Measurements from ENCODE around the gene ROM1.

The ROM1 gene

DNA sequence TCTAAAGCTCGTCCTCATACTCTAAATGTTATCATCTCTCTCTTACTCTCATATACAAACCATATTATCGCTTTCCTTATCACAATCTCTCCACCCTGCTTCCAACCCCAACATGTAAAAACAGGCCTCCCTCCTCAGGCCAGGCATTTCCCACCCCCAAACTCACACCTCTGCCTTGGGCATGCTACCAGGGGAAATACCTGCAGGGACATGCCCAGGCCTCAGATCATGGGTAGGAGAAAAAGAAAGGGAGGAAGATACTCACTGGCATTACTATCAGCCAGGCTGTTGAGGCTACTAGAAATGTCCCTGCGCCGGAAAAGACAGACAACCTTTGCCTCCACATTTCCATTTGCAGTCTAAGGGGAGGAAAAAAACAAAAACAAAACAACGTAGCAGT, 13.2 kb upstream of the ROM1 start:
- TF ChIP-seq, protein P1, sequence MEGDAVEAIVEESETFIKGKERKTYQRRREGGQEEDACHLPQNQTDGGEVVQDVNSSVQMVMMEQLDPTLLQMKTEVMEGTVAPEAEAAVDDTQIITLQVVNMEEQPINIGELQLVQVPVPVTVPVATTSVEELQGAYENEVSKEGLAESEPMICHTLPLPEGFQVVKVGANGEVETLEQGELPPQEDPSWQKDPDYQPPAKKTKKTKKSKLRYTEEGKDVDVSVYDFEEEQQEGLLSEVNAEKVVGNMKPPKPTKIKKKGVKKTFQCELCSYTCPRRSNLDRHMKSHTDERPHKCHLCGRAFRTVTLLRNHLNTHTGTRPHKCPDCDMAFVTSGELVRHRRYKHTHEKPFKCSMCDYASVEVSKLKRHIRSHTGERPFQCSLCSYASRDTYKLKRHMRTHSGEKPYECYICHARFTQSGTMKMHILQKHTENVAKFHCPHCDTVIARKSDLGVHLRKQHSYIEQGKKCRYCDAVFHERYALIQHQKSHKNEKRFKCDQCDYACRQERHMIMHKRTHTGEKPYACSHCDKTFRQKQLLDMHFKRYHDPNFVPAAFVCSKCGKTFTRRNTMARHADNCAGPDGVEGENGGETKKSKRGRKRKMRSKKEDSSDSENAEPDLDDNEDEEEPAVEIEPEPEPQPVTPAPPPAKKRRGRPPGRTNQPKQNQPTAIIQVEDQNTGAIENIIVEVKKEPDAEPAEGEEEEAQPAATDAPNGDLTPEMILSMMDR (IDR thresholded peaks at IDR 0.05; ENCODE audit: low read depth, low read length): no peak
- peak overlapping the region; percentile 95 to 96 for H3K4me3 ChIP-seq (replicated peaks in 1 of 2; ENCODE audit: low read depth in 2 of 2, low read length in 2 of 2)
- no peak for DNase-seq (ENCODE audit: low read depth in 2 of 2)

DNA sequence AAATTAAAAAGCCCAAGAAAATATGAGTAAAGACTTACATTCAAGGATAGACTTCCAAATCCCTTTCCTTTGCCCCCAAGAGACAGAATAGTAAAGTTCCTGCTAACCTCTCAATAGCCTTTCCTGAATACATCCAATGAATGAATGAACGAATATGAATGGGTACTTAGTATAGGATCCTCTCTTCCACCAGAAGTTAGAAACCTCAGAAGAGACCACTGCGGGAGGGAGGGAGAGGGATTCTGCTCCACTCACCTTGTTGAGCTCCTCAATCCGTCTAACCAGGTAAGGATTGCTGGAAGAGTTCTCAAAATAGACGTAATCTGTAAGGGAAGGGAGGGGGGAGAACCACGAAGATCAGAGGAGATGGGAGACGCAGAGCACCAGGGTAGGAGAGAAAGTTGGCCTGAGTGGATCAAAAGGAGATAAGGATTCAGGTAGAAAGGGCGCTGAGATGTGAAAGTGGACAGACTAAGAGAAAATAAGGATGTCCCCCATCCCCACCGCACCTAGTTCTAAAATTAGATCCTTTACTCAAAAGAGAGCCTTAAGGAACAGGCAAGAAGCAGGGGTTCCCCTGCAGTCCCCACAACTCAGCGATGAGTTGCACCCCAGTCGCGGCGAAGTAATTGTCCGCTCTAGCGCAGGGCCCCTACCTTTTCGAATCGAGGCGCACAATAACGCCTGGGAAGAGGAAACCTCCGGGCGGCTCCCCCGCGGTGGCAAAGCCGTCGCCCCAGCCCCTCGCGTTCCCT, 12.5 kb upstream of the ROM1 start:
- TF ChIP-seq, protein P1 (IDR thresholded peaks at IDR 0.05; ENCODE audit: low read depth, low read length): no peak
- DNase-seq (ENCODE audit: low read depth in 2 of 2): no peak
- H3K4me3 ChIP-seq (replicated peaks in 1 of 2; ENCODE audit: low read depth in 2 of 2, low read length in 2 of 2): peak overlapping the region; percentile 95 to 96

GRCh38 chr11:62601122-62601371, 12.0 kb upstream of the ROM1 start:
- DNase-seq (ENCODE audit: low read depth in 2 of 2): no peak
- TF ChIP-seq, protein P1 (IDR thresholded peaks at IDR 0.05; ENCODE audit: low read depth, low read length): no peak

DNA sequence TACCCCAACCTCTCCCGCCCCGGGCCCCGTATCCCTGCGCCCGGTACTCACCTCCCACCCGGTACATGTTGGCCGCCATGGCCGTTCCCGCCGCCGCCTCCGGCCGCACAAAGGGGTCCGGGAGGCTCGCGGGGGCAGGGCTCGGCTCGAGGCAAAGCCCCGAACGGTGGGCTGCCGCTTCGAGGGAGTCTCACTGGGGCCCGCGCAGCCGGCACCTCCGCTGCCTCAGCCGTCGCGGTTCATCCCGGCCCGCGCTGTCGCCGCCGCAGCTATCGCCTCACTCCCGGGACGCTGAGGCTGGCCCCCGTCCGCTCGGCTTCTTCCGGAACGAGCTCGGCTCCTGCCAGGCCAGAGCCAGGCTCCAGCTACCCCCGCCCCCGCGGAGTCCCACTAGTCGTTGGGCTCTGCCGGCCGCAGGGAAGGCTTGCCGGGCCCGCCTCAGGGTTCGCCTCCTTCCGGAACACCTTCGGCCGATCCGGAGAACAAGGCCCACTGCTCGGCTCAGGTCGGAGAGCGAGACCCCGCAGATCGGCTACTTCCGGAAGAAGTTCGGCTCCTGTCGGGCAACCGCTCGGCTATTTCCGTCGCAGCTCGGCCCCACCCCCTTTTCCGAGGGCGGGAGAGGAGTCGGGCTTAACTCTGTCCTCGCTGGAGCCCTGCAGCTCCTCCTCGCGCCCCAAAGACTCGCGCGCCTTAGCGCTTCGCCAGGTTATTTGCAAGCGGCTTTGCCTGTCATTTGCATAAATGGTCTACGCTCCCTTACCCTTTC, 11.5 kb upstream of the ROM1 start, which contains the start of gene MTA2:
TSS of gene MTA2 (minus strand) at position 494 of the 769 bp plus-strand sequence. CDS start at position 79, 415 bp downstream.
- DNase-seq (ENCODE audit: low read depth in 2 of 2): peak; percentile 98 to 99
- peak within 1 kb of the TSS; percentile 95 to 96 for H3K4me3 ChIP-seq (replicated peaks in 1 of 2; ENCODE audit: low read depth in 2 of 2, low read length in 2 of 2)
- TF ChIP-seq, protein P1 (IDR thresholded peaks at IDR 0.05; ENCODE audit: low read depth, low read length): no peak

More at GRCh38 chr11:62601122-62601371, 12.0 kb upstream of the ROM1 start:
- peak overlapping the region; percentile 95 to 96 for H3K4me3 ChIP-seq (replicated peaks in 1 of 2; ENCODE audit: low read depth in 2 of 2, low read length in 2 of 2)

DNA sequence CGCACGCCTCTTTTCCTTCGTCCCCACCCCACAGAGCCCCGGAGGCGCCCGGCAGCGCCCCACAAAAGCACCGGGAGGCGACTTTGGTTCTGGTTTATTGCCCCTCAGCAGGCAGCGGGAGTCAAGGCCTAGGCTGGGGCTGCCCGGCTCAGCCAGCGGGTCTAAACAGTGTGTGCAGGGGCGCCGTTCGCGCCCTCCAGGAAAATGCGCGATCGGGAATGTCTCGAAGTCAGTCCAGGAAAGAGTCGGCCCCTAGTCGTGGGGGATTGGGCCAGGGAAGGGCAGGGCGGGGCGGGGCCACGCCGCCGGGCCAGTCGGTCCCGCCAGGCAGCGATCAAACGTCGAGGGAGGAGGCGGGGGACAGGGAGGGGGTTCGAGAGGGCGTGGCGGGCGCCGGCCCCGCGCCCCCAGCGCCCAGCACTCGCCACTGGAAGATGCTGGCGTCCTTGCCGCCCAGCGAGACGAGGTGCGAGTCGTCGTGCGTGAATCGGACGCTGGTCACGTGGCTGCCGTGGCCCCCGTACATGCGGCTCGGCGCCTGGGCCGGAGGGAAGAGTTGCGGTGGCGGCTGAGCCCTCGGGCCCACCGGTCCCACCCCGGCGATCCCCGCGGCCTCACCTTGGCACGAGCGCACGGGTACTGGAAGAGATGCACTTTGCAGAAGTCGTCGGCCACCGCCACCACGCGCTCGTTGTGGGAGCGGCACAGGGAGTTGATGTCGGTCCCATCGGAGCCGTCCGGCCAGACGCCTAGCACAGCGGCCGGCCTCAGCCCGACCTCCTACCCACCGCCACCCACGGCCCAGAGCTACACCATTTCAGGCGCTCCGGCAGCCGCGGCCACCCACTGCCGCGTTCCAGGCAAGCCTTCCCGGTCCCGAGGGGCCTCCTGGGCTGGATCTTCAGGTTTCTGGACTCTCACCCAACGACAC, 10.7 kb upstream of the ROM1 start:
- DNase-seq (ENCODE audit: low read depth in 2 of 2): peak in 1 of 2 donors; percentile 79
- peak overlapping the region; percentile 95 to 96 for H3K4me3 ChIP-seq (replicated peaks in 1 of 2; ENCODE audit: low read depth in 2 of 2, low read length in 2 of 2)
- TF ChIP-seq, protein P1 (IDR thresholded peaks at IDR 0.05; ENCODE audit: low read depth, low read length): no peak

GRCh38 chr11:62603072-62603408, 10.0 kb upstream of the ROM1 start:
- H3K4me3 ChIP-seq (replicated peaks in 1 of 2; ENCODE audit: low read depth in 2 of 2, low read length in 2 of 2): peak overlapping the region in 1 of 2 donors; percentile 8
- TF ChIP-seq, protein P1 (IDR thresholded peaks at IDR 0.05; ENCODE audit: low read depth, low read length): no peak
- peak in 1 of 2 donors; percentile 14 for DNase-seq (ENCODE audit: low read depth in 2 of 2)

All from cardiac fibroblast (primary cell).